ENCODE measurements around the gene KCNQ1. TPM values are rescaled to one million over a fixed set of nuclear protein-coding genes. Genes with fewer than 3 reads are reported as not detected.

The KCNQ1 gene
- total and polyA plus RNA-seq, 2 experiments from 2014 or later = 0.45 to 0.87 TPM

- H3K27ac Mint-ChIP-seq = no peak overlapping the region
- no peak overlapping the region for H3K4me3 Mint-ChIP-seq
- H3K4me2 ChIP-seq = no peak overlapping the region
- no peak overlapping the region for H3K27ac ChIP-seq (ENCODE audit: low read depth)
- no peaks in the 10 kb centered on the region for H3F3A ChIP-seq (replicated peaks; ENCODE audit: low read depth)
- H3K27me3 ChIP-seq (ENCODE audit: insufficient read depth) = no peaks in the 10 kb centered on the region
- H4K20me1 ChIP-seq (replicated peaks; ENCODE audit: insufficient read depth) = peaks cover 14% of the 10 kb centered on the region
- peaks cover 7% of the 10 kb centered on the region; the same call in 1 of the 2 replicates for H3K79me2 ChIP-seq (replicated peaks; ENCODE audit: insufficient read depth)
- ATAC-seq (no peak), DNase-seq (ENCODE audit: low spot score) (no peak)
- peaks cover 10% of the 10 kb centered on the region; the same call in 2 of the 3 replicates for H3K4me1 Mint-ChIP-seq
- no peaks in the 10 kb centered on the region; the same call in 2 of the 3 replicates for H3K9me3 Mint-ChIP-seq
- peaks cover 6% of the 10 kb centered on the region; the same call in 1 of the 2 replicates for H3K4me1 ChIP-seq (ENCODE audit: insufficient read depth)
- H3K27me3 Mint-ChIP-seq (ENCODE audit: insufficient read depth, low read depth, poor library complexity) = peaks cover 18% of the 10 kb centered on the region
- H3K9me2 ChIP-seq (ENCODE audit: insufficient read depth) = no peaks in the 10 kb centered on the region
- no peaks in the 10 kb centered on the region; the same call in 1 of the 2 replicates for H3K36me3 ChIP-seq (ENCODE audit: insufficient read depth)
- peaks cover 32% of the 10 kb centered on the region for H3K36me3 Mint-ChIP-seq (ENCODE audit: low read depth)
- H2AFZ ChIP-seq = no peak overlapping the region
- TF ChIP-seq POLR2AphosphoS5 (IDR thresholded peaks at IDR 0.05; ENCODE audit: low read depth) = no peak
- TF ChIP-seq EZH2phosphoT487 (IDR thresholded peaks at IDR 0.05; ENCODE audit: unreplicated experiment) = no peak
- TF ChIP-seq ETS1 (IDR thresholded peaks at IDR 0.05) = no peak
- TF ChIP-seq NANOG (IDR thresholded peaks at IDR 0.05; ENCODE audit: borderline replicate concordance) = no peak
- TF ChIP-seq REST (IDR thresholded peaks at IDR 0.05; ENCODE audit: unreplicated experiment) = no peak
- TF ChIP-seq JUNB (IDR thresholded peaks at IDR 0.05; ENCODE audit: unreplicated experiment) = no peak
- no peak for TF ChIP-seq CREB1 (CRISPR knock-in tag; IDR thresholded peaks at IDR 0.05; ENCODE audit: low read depth)
- TF ChIP-seq ZNF114 (CRISPR knock-in tag; IDR thresholded peaks at IDR 0.05) = no peak
- TF ChIP-seq CTCF (conservative IDR thresholded peaks at IDR 0.05; ENCODE audit: low read depth in 2 of 2) = no peak
- no peak for TF ChIP-seq EZH2 (IDR thresholded peaks at IDR 0.05; ENCODE audit: low read depth, unreplicated experiment)
- no peak for TF ChIP-seq STAT1 (IDR thresholded peaks at IDR 0.05; ENCODE audit: unreplicated experiment)
- TF ChIP-seq ZNF331 (CRISPR knock-in tag; IDR thresholded peaks at IDR 0.05; ENCODE audit: low read depth) = no peak
- TF ChIP-seq ZNF462 (CRISPR knock-in tag; IDR thresholded peaks at IDR 0.05) = no peak
- no peak overlapping the region for H3K4me3 ChIP-seq
Observed at GRCh38 chr11:2670541-2671100, 225.8 kb downstream of the KCNQ1 start.

All from GM23338 (cell line).